ENCODE measurements around the gene RNF135. TPM values are rescaled to one million over a fixed set of nuclear protein-coding genes. Genes with fewer than 3 reads are reported as not detected.

RNF135 gene
- total RNA-seq, 1 donor from 2014 or later = 4.6 TPM

- H3K9me3 ChIP-seq = no peaks in the 10 kb centered on the region
- no peak for TF ChIP-seq CTCF (IDR thresholded peaks at IDR 0.05)
- no peak overlapping the region for H3K27ac ChIP-seq
- no peaks in the 10 kb centered on the region for H3K4me1 ChIP-seq
- H3K27me3 ChIP-seq = no peaks in the 10 kb centered on the region
- DNase-seq (ENCODE audit: low spot score in 2 of 2) = no peak
- no peak overlapping the region for H3K4me3 ChIP-seq
- intact Hi-C loops (cut with DNase I) = no loop called here
- H3K36me3 ChIP-seq = peaks cover 43 to 62% of the 10 kb centered on the region in 2 donors
Measured at GRCh38 chr17:30995347-30995746, 24.5 kb downstream of the RNF135 start.

DNA sequence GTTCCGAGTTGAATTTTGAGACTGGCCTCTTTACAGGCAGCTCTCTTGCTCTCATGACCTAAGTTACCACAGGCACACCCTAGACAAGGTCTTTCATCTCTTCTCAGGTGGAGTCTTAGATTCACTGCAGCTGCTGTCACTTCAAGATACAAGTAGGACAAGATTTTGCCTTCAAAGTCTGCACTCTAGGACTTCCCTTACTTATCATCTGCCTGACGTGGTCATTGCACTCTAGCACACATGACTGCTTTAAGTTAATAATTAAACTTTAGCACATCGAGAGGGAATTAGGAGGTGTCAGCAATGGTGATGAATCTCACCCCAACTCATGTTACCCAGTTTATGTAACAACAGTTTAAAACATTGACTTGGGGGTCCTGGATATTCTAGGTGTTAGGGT is 25.6 kb downstream of the RNF135 start:
- no peak for DNase-seq (ENCODE audit: low spot score in 2 of 2)
- no peak overlapping the region for H3K4me3 ChIP-seq
- H3K4me1 ChIP-seq = no peaks in the 10 kb centered on the region
- no peaks in the 10 kb centered on the region for H3K9me3 ChIP-seq
- H3K36me3 ChIP-seq = peaks cover 43 to 54% of the 10 kb centered on the region in 2 donors
- intact Hi-C loops (cut with DNase I) = no loop called here
- no peaks in the 10 kb centered on the region for H3K27me3 ChIP-seq
- H3K27ac ChIP-seq = no peak overlapping the region
- no peak for TF ChIP-seq CTCF (IDR thresholded peaks at IDR 0.05)

DNA sequence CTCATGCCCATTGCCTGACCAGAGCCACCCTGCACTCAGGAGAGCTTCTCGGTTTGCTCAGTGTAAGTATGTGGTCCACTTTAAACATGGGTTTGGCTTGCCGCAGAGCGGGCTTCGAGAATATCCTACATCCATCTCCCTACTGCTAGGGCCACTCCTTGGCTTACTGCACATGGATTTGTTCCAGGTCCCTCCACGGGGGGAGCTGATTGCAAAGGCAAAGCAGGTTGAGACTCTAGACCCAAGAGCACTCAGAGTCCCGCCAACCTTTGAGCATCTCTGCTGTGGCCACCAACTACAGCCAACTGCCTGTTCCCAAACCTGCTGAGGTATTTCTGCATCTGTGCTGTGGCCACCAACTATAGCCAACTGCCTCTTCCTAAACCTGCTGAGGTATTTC is 26.4 kb downstream of the RNF135 start:
- Histone ChIP-seq H3K4me1 (no peaks in the 10 kb centered on the region), H3K4me3 (no peak overlapping the region), H3K36me3 (peaks cover 48 to 52% of the 10 kb centered on the region in 2 donors), H3K27ac (no peak overlapping the region), H3K27me3 (no peaks in the 10 kb centered on the region), H3K9me3 (no peaks in the 10 kb centered on the region)
- no peak for DNase-seq (ENCODE audit: low spot score in 2 of 2)
- no peak for TF ChIP-seq CTCF (IDR thresholded peaks at IDR 0.05)
- intact Hi-C loops (cut with DNase I) = no loop called here

DNA sequence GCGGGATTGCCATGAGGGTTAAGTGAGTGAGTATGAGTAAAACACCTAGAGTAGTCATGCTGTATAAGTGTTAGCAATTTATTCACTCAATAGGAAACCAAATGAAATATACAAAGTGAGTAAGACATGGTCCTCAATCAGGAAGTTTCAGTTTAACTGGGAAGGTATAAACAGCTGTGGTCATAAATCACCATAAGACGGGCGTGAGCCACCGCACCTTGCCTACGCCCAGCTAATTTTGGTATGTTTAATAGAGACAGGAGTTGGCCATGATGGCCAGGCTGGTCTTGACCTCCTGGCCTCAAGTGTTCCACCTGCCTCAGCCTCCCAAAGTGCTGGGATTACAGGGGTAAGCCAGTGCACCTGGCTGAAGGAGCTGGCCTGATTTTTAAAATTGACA is 27.0 kb downstream of the RNF135 start:
- H3K36me3 ChIP-seq = peaks cover 48 to 52% of the 10 kb centered on the region in 2 donors
- no peaks in the 10 kb centered on the region for H3K27me3 ChIP-seq
- no peak for TF ChIP-seq CTCF (IDR thresholded peaks at IDR 0.05)
- intact Hi-C loops (cut with DNase I) = no loop called here
- H3K27ac ChIP-seq = no peak overlapping the region
- no peak overlapping the region for H3K4me3 ChIP-seq
- no peaks in the 10 kb centered on the region for H3K4me1 ChIP-seq
- no peak for DNase-seq (ENCODE audit: low spot score in 2 of 2)
- H3K9me3 ChIP-seq = no peaks in the 10 kb centered on the region

DNA sequence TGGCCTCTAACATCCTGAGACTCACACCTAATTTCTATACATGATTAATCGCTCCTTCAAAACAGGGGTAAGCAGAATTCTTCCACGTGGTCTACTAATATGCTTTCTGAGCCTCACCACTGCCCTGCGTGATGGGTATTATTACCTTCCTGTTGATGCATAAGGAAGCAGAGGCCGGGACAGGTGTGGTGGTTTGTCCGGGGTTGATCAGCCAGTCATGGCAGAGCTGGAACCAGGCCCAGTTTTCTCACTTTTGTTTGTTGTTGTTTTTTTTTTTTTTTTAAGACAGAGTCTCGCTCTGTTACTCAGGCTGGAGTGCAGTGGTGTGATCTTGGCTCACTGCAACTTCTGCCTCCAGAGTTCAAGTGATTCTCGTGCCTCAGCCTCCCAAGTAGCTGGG is 31.2 kb downstream of the RNF135 start:
- Histone ChIP-seq H3K27ac (no peak overlapping the region), H3K36me3 (peaks cover 31 to 32% of the 10 kb centered on the region in 2 donors), H3K27me3 (no peaks in the 10 kb centered on the region), H3K4me3 (no peak overlapping the region), H3K4me1 (no peaks in the 10 kb centered on the region), H3K9me3 (no peaks in the 10 kb centered on the region)
- intact Hi-C loops (cut with DNase I) = no loop called here
- DNase-seq (ENCODE audit: low spot score in 2 of 2) = no peak
- no peak for TF ChIP-seq CTCF (IDR thresholded peaks at IDR 0.05)

DNA sequence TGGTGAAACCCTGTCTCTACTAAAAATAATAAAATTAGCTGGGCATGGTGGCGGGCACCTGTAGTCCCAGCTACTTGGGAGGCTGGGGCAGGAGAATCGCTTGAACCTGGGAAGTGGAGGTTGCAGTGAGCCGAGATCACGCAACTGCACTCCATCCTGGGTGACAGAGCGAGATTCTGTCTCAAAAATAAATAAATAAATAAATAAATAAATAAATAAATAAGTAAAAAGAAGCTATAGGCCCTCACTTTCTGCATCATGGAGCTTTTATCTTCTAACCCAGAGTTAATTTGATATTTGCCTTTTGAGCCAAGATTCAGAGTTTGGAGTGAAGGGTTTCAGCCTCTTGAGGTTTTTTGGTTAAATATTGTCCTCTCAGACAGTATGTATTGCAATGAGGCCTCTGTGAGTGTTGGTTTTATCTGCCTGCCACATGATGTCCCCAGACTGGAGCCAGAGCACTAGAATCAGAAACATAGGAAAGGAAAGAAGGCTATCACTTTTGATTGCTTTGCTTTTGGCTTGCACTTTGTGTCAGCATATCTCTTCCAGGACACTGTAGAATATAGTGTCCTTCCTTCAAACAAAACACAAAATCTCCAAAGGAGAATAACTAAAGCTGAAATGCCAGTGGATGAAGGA is 32.5 kb downstream of the RNF135 start:
- DNase-seq (ENCODE audit: low spot score in 2 of 2) = no peak
- no peak for TF ChIP-seq CTCF (IDR thresholded peaks at IDR 0.05)
- Histone ChIP-seq H3K4me1 (peaks cover 0 to 3% of the 10 kb centered on the region in 2 donors), H3K27me3 (no peaks in the 10 kb centered on the region), H3K4me3 (no peak overlapping the region), H3K36me3 (peaks cover 18 to 21% of the 10 kb centered on the region in 2 donors), H3K27ac (no peak overlapping the region), H3K9me3 (no peaks in the 10 kb centered on the region)
- intact Hi-C loops (cut with DNase I) = no loop called here

Measured in ascending aorta (tissue), 2 donors.